HL-60 (cell line): ENCODE measurements around the gene EMP2.

ENCODE experiments used
- POLR2AphosphoS5 ChIP-seq: IDR thresholded peaks from 2 replicates; pipeline ENCODE4 v1.6.1; 2012; ENCODE audit warnings: low read depth
- TF ChIP-seq, protein P1 (sequence below): IDR thresholded peaks from one replicate; pipeline ENCODE4 v1.5.1; 2011; ENCODE audit warnings: low read length, control low read depth, inconsistent platforms; ENCODE audit not compliant: insufficient read depth

DNA sequence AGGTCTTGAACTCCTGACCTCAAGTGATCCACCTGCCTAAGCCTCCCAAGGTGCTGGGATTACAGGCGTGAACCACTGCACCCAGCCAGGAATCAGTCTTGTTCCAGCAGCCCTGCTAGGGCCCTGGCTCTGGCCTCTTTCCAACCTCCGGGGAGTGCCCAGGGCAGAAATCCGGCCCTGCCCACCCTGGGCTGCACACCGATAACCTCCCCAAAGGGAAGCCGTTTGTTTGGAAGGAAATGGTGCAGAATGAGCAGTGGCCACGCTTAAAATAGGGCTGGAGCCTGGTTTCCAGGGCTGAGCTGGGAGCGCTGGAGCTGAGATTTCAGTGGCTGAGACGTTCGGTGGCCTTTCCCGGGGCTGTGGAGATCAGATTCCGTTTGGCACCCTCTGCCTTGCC lies 17.8 kb upstream of the EMP2 start:
- no peak for TF ChIP-seq POLR2AphosphoS5
- TF ChIP-seq, protein P1, sequence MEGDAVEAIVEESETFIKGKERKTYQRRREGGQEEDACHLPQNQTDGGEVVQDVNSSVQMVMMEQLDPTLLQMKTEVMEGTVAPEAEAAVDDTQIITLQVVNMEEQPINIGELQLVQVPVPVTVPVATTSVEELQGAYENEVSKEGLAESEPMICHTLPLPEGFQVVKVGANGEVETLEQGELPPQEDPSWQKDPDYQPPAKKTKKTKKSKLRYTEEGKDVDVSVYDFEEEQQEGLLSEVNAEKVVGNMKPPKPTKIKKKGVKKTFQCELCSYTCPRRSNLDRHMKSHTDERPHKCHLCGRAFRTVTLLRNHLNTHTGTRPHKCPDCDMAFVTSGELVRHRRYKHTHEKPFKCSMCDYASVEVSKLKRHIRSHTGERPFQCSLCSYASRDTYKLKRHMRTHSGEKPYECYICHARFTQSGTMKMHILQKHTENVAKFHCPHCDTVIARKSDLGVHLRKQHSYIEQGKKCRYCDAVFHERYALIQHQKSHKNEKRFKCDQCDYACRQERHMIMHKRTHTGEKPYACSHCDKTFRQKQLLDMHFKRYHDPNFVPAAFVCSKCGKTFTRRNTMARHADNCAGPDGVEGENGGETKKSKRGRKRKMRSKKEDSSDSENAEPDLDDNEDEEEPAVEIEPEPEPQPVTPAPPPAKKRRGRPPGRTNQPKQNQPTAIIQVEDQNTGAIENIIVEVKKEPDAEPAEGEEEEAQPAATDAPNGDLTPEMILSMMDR, result no peak
